Erythroblast (primary cell): Measurements from ENCODE around the gene CDC42EP5.

Experiments used
- GATA1 ChIP-seq: IDR thresholded peaks from 2 replicates; pipeline ENCODE4 v1.6.1; 2011; ENCODE audit warnings: low read depth, mild to moderate bottlenecking, control low read depth, low read length, moderate library complexity
- POLR2A ChIP-seq: IDR thresholded peaks from 2 replicates; pipeline ENCODE4 v1.6.1; 2011; ENCODE audit warnings: mild to moderate bottlenecking, low read length

DNA sequence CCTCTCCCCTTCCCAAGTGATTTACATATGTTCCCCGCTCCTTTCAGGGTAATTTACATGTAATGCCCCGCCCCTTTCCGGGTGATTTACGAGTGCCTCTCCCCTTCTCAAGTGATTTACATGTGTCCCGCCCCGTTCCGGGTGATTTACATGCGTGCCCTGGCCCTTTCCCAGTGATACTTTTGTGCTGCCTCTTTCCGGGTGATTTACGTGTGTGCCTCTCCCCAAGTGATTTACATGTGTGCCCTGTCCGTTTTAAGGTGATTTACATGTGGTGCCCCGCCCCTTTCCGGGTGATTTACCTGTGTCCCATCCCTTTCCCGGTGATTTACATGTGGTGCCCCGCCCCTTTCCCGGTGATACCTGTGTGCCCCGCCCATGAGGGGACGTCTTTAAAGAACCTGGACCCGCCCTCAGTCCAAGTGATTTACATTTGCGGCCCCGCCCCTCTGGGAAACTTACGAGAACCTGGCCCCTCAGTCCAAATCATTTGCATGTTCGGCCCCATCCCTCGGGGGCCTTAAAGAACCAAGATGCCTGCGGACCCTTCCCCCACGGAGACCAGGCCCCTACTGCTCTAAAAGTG, 9.0 kb downstream of the CDC42EP5 start:
- TF ChIP-seq POLR2A (no peak), GATA1 (no peak)
